ENCODE results near the gene JAKMIP3.

The JAKMIP3 gene

DNA sequence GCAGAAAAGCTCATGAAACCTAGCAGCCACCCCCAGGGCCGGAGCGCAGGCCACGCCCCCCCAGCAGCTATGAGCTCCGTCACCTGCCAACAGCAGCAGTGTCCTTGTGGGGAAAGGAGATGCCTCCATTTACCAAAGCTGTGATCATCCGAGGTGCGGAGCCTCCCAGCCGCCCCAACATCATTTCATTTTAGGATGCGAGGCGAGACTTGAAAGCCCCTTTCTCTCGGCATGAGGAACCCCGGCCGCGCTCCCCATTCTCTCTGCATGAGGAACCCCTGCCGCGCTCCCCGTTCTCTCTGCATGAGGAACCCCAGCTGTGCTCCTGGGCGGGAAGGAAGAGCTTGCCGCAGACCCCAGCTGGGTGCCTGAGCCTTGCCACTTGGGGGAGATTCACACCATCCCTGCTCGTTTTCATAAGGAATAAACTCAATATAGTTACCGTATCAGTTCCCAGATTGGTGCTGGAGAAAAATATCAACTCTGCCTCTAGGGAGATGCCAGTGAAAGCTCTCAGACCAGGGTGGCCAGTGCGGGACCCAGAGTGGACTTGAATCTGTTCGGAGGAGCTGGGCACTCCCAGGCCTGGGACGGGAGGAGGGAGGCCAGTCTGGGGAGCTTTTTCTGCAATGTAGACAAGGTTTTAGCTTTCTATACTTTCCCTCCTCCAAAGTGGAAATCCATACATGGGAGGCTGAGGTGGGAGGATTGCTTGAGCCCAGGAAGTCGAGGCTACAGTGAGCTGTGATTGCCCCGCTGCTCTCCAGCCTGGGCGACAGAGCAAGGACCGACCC, 35.0 kb downstream of the JAKMIP3 start:
- DNase-seq = no peak

DNA sequence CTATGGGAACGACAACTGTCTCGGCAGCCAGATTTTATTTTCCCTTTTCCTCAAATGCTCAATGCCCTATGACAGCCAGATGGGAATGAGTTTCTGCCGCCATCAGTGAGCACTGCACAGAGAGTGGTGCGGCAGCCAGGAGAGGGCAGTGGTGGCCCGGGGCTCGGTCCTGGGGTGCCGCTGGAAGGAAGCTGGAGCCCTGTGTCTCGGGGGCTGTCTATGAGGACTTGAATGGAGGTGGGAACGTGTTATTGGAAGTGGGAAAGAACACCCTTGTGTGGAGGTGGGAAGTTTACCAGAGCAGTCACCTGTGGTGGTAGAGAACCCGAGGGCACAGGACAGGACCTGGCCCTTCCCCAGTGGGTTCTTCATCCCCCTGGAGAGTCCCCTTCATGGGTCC, 35.8 kb downstream of the JAKMIP3 start:
- no peak for DNase-seq

DNA sequence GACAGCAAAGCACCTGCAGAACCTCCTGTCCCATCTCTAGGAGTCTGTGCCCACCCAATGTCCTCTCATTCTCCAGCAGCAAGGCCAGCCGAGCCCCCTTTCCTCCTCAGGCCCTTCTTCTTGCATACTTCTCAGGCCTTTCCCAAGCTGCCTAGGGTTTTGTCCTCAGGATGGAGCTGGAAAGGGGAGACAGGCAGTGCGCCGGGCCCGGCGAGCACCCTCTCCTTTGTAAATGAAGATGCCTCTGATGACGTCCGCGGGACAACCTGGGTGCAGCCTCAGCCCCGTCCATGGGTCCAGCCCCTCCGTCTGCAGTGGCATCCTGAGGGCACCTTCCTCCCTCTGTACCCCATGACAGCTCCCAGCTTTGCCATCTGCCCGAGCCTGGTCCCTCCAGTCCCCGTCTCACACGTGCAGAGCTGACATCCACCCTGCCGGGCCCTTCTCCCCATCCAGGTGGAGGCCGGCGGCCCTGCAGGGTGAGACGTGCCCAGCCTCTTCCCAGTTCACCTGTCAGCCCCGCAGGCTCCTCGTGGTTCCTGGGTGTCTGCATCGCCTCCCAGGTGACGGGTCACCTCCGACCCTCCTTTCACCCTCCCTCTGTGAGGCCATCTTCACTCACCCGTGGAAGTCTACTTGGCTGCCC, 36.4 kb downstream of the JAKMIP3 start:
- DNase-seq = no peak

DNA sequence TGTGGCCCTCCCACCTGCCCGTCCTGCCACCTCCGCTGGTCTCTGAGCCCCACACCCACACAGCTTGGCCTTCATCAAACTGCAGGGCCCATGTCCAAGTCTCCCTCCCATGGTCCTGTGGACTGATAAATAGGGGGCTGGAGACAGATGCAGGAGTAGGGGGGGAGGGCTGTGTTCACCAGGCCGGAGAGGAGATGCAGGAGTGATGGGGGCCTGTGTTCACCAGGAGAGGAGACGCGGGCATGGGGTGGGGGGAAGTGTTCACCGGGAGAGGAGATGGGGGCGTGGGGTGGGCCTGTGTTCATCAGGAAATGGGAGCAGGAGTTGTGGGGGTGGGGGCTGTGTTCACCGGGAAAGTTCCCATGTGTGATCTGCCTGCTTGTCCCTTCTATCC, 37.0 kb downstream of the JAKMIP3 start:
- DNase-seq = no peak

DNA sequence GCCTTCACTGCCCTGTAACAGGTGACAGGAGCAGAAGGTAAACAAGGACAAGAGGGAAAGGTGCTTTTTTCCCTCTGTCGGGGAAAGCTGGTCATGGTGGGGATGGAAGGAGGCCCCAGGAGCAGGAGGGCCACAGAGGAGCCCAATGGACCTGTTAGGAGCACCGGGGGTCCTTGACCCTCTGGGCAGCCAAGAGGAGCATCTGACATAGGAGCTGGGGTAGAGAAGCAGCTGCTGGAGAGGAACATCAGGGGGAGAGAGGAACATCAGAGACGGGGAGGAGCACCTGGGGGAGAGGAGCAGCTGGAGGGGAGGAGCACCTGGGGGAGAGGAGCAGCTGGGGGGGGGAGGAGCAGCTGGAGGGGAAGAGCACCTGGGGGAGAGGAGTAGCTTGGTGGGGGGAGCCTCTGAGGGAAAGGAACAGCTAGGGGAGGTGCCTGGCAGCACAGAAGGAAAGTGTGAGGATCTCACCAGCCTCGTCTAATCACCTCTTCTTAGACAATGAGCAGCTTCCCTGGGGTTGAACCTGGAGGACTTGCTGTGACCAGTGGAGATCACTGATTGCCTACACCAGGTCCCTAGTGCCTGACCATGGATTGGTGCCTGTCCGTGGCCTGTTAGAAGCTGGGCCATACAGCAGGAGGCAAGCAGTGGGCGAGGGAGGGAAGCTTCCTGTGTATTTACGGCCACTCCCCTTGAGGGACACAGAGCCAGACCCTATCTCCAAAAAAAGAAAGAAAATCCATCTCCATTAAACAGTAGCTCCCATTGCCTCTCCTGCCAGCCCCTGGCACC, 37.6 kb downstream of the JAKMIP3 start:
- no peak for DNase-seq

DNA sequence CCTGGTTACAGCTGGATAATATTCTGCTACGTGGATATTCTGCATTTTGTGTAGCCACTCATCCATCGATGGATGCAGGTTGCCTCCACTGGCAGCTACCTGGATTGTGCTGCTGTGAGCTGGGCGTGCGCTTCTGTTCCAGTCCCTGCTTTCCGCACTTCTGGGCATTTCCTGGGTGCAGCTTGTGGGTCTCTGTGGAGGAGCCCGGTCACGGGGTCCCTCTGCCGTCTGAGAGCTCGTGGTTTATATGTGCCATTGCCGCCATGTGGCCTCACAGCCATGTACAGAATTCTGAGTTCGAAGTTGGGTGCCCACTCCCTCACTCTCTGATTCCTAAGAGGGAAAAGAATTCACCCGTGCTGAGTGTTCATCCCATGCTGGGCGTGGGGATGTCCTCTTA, 38.3 kb downstream of the JAKMIP3 start:
- DNase-seq = no peak

DNA sequence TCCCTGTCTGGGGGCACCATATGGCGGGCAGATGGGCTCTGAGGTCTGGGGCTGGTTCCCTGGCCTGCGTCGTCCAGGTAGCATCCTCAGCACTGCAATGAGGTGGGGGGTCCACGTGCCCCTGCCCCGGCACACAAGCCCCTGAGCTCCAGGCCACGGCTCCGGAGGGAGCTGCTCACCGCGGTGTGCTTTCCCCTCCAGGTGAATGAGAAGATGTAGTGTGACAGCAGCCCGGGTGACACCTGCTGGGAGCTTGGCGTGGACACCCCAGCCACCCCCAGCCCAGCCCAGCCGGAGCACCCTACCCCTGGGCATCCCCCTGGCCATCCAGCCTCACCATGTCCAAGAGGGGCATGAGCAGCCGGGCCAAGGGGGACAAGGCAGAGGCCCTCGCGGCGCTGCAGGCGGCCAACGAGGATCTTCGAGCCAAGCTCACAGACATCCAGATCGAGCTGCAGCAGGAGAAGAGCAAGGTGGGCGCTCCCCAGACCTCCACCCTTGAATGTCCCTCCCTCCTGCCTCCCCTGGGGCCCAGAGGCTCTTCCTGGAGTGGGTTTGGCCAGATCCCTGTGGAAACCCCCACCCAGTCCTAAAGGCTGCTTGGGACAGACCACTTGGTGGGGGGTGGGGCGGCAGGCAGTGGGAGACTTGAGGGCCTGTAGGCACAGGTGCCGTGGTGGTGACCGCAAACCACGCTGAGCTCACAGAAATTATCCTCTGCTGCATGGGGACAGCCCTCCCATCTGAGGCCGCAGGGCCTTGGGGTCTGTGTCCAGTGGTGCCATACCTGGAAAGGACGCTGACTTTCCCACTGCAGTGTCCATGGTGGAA, 38.9 kb downstream of the JAKMIP3 start:
- DNase-seq = no peak

DNA sequence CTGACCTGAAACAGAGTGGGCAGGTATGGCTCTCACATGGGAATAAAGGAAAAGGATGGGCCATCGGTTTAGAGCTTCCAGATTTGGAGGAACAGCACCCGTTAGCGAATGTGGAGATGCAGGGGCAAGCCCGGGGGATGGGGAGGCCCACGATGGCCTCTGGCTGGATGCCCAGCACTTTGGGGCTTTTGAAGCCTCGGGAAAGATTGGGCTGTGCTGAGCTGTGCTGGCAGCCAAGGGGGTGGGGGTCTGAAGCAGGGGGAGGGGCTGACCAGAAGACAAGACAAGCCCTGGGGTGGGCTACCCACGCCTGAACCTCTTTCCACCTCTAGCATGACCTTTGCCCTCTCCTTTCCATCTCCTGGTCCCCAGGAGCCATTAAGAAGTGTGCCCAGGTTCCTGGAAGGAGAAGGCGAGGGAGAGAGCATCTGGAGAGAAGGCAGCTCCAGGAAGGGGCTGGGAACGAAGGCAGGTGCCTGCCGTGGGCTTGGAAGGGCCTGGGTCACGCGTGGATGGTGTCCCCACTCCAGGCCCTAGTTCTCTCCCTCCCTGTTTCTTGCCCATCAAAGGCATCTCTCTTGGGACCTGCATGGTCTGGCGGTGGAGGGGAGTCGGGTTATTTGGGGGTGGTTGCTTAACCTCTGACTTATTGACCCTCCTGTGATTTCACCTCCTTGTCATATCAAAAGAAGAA, 39.7 kb downstream of the JAKMIP3 start:
- no peak for DNase-seq

DNA sequence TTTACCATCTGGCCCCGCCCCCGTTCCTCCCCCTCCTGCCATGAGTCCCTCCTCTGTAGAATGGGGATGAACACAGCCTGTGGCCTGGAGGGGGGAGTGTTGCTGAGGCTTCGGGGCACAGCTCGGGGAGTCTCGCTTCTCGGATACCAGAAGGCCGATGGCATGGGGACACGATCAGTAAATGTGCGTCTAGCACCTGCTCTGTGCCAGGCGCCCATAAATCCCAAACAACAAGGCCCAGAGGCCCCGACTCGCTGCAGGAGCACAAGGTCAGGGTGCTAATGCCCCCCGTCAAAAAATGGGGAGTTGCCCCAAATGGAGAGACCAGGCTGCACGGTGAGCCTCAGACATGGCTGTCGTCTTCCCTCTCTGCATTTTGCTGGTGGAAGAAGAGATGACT, 40.7 kb downstream of the JAKMIP3 start:
- no peak for DNase-seq

DNA sequence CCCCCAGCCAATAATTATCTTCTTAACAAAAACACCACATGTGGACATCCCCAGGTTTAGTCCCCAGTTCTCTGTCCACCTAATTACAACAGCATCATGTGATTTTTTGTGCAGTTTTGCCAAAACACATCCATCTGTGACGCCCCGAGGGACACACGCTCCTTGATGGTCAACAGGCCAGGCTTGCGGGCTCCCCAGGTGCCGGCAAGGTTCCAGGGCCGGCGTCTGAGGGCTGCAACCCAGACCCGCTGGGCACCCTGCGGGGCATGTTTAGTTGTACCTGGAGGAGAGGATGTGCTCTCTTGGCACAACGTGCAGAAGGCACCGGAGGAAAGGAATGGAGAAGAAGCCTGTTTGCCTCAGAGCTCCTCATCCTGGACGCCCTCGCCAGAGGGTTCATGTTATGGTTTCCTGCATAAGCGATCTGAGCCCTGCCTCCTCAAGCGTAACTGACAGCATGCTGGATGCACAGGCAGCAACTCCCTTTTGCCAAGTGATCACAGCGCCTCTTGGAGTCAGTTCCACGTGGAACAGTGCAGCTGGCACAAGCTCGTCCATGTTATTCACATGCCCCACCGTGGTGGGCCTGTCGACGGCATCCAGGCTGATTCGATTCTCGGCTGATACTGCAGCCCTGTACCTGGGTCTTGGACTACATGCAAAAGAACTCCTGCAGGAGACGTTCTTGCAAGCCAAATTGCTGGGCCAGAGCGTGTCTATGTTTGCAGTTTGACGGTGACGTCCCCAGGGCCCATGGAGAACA, 41.6 kb downstream of the JAKMIP3 start:
- no peak for DNase-seq

DNA sequence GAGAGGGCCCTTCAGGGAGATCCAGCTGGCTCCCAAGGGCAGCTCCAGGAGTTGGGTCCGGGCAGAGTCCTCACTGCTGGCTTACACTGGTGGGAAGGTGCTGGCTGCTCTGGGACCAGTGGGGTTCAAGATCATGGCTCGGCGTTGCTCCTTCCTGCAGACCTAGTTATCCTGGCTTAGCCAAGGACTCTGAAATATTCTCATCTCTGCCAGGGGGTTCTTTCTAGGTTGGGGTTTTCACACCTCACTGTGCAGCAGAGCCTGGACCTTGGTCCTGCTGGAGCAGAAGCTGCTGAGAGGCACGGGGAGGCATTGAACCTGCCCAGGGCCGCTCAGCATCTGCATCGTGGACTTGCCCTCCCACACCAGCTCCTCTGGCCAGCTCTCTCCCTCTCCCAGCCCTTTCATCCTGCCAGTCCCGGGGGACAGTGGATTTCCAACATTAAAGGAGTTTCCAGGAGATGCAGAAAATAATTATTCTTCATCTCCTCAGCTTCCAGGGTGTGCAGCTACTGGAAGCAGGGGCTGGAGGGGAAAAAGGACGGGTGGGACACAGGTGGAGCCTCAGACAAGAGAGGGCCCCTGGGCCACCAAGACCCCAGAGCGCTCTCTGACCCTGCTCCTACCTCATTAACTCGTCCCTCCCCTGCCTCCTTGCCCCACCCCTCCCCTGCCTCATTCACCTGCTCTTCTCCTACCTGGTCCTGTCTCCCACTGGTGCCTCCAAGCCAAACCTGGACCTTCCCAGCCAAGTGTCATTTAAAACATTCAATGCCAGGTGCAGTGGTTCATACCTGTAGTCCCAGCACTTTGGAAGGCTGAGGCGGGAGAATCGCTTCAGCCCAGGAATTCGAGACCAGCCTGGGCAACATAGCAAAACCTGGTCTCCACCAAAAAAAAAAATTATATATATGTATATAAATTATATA, 42.5 kb downstream of the JAKMIP3 start:
- no peak for DNase-seq

DNA sequence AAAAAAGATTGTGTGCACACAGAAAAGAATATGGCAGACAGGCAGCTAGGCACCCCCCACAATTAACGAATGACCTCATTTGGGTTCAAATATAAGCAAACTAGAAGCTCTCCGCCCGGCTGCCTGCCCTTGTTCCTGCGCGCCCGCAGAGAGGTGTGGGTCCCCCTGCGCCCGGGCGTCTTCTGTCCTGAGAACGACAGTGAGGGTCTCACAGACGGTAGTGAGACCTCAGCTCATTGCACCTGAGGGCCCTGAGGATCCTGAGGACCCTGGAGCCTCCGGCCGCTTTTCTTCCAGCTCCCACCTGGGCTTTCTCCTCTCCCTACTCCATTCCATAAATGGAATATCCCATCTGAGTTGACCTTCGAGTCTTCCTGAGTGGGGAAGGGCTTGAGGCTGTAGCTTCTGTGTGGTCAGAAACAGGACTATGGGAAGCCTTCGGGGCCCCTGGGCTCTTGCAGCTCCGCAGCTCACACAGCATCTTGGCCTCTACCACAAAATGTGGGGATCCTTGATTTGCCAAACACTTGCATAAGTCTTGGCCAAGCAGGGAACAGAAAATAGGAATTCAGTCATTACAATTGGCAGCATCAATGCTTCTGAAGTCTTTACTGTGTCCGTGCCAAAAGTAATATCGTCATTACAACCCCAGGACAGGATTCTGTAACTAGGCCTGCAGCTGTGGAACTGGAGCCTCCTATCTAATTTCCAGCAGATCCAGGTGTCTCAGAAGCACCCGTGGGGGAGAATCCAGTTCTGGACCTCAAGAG, 43.8 kb downstream of the JAKMIP3 start:
- DNase-seq = no peak

DNA sequence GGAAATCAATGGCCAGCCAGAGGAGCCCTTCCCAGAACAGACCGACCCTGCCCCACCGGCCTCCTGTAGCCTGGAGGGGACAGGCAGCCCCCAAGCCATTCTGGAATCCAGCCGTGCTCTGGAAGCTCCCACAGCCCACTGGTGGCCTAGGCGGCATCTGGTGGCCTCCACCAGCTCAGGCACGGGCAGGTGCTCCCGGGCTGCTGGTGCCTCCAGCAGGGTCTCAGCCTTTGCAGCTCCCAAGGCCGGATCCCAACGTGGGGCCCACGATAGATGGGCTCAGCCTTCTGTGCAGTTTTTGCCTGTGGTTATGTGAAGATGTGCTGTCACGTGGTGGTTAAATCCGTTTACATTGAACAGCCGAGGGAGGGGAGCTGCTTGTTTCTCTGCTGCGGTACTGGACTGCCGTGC, 44.4 kb downstream of the JAKMIP3 start:
- DNase-seq = no peak

DNA sequence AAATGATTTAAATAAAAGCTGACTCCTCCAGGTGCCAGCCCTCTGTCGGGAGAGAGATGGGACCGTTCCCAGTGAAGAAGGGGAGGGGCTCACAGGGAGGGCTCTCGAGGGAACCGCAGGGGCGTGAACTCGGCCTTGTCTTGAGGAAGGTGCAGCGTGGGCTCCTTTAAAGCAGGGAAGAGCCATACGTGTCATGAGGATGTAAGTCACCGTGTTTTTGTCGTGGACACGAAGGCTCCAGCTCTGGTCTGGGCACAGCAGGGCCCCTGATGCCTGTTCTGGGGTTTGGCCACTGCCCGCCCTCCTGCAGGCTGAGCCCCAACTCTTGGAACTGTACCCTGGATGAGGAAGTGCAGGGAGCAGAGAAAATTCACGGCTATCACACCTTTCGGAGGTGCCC, 45.0 kb downstream of the JAKMIP3 start:
- DNase-seq = no peak

DNA sequence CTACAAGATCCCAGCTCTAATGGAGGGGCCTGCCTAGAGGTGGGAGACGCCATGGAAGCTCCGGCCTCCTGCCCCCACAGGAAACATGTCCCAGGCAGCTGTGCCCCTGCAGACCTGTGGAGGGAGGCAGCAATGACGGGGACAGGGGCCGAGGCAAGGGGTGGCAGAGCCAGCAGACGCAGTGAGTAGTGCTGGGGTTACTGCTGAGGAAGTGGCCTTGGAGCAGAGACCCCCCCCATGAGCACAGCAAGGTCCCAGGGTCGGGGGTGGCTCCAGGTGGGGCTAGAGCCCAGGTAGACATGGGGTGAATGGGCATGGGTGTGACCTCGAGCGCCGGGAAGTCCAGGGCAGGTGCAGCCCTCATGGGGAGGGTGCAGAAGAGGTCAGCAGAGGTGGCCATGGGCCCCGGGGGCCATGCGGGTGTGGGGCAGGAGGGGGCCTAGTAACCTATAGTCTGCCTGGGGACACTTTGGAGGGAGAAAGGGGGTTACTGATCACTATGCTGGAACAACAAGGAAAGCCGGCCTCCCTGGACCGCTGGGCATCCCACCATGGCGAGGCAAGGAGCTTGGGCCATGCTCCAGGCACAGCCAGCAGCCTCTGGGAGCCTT, 45.5 kb downstream of the JAKMIP3 start:
- no peak for DNase-seq

DNA sequence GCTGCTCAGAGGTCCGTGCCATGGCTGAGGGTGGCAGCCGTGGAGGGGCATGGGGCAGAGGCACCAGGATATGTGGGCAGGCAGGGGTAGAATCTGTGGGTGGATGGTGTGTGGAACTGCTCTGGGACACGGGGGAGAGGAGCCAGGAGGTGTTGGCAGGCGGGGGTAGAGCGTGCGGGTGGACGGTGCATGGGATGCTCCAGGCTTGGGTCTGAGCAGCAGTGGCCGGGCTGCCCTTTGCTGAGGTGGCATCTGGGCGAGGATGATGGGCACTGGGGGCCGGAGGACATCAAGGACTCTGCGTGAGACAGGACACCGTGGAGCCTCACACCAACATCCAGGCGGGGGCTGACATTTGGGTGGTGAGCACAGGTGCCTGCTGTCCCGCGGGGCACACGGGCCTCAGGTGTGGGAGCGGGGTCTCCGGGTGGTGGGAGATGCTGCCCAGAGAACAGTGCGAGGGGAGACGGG, 46.2 kb downstream of the JAKMIP3 start:
- DNase-seq = no peak

DNA sequence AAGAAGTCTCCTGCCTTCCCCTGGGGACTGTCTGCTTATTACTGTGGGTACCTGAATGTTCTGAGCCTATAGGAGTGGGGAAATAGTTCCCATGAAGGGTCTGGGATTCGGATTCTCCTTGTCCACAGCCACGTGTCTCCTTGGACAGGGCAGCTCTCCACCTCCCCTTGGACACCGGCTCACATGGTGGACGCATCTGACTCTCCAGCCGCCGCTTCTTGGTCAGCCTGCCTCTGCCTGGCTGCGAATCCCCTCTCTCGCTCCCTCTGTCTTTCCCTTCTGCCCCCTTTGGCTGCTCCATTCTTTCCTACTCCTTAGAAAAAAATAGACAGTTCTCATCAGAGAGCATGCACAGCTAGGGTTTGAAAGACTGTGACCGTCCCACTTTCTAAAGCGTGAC, 46.9 kb downstream of the JAKMIP3 start:
- no peak for DNase-seq

DNA sequence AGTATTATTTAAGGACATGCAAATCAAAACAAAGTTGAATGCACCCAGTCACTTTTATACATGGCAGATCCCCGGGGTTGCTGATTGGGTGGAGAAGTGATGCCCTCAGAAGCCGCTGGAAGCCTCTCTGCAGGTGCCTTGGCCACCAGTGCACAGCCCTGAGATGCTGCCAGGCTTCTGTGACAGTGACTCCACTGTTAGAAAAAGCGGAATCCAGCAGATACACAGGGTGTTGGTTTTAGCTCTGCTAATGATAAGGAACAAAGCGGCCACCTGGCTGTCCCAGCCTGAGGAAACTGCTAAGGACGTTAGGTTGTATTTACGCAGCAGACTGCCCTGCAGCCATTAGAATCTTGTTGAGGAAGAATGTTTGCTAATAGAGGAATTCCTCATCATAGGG, 47.5 kb downstream of the JAKMIP3 start:
- no peak for DNase-seq

DNA sequence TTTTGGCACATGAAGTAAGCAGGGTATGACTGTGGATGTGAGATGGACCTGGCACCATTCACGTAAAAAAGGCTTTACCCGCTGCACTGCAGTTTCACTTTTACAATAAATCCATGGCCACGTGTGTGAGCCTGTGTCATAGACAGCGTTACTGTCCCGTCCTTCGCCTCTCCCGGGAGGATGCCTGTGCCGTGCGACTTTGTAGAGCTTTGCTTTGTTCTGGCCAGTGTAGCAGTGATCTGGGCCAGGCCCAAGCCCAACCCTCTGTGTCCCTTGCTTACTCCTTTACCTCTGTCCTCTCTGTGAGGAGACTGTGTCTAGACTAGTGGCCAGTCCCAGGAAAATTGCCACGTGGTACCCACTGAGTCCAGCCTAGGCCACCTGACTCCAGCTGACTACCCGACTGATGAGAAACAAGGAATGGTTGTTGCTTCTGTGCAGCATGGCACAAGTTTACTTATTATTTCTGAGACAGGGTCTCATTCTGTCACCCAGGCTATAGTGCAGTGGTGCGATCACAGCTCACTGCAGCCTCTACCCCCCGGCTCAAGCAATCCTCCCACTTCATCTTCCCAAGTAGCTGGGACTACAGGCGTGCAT, 48.1 kb downstream of the JAKMIP3 start:
- no peak for DNase-seq

Measured in SW 1271 (cell line).